SK-N-SH treated with all-trans-retinoic acid at 6 μM for 48 hours (cell line): ENCODE data around the gene KCNMA1.

ENCODE experiments used
- ATAC-seq: fragments of 200-7000 bp; cut with Tn5 transposase; 3 replicates; pipeline ENCODE4 v1.9.1; 2020; ENCODE audit warnings: mild to moderate bottlenecking, moderate library complexity
- ARNTL ChIP-seq: fragments of 450-650 bp; formaldehyde crosslinking; IDR thresholded peaks from 2 replicates; pipeline ENCODE4 v1.5.0; 2020; ENCODE audit warnings: low read depth, mild to moderate bottlenecking, moderate library complexity, borderline replicate concordance
- BACH2 ChIP-seq: fragments of 250-450 bp; sonication (Bioruptor Pico); IDR thresholded peaks from 2 replicates; pipeline ENCODE4 v1.9.0; 2021; ENCODE audit warnings: mild to moderate bottlenecking, borderline replicate concordance
- ESRRG ChIP-seq: fragments of 250-450 bp; sonication (Bioruptor Pico); IDR thresholded peaks from 2 replicates; pipeline ENCODE4 v1.6.1; 2021; ENCODE audit warnings: mild to moderate bottlenecking
- GLIS3 ChIP-seq: fragments of 250-450 bp; sonication (Bioruptor Pico); IDR thresholded peaks from 2 replicates; pipeline ENCODE4 v1.5.0; 2020; ENCODE audit warnings: mild to moderate bottlenecking, moderate library complexity
- ISL1 ChIP-seq: fragments of 250-450 bp; sonication (Bioruptor Pico); IDR thresholded peaks from 2 replicates; pipeline ENCODE4 v2.1.2; 2022; ENCODE audit warnings: mild to moderate bottlenecking, moderate library complexity
- OSR1 ChIP-seq: fragments of 250-450 bp; sonication (Bioruptor Pico); IDR thresholded peaks from 2 replicates; pipeline ENCODE4 v1.8.0; 2022; ENCODE audit warnings: moderate library complexity, mild to moderate bottlenecking, inconsistent platforms
- PPARA ChIP-seq: fragments of 250-450 bp; sonication (Bioruptor Pico); IDR thresholded peaks from 2 replicates; pipeline ENCODE4 v1.5.0; 2020; ENCODE audit warnings: mild to moderate bottlenecking, borderline replicate concordance
- RARB ChIP-seq: fragments of 250-450 bp; sonication (Bioruptor Pico); IDR thresholded peaks from 2 replicates; pipeline ENCODE4 v1.8.0; 2021; ENCODE audit warnings: mild to moderate bottlenecking, moderate library complexity
- SNAI2 ChIP-seq: fragments of 250-450 bp; sonication (Bioruptor Pico); IDR thresholded peaks from 2 replicates; pipeline ENCODE4 v1.5.0; 2020; ENCODE audit warnings: mild to moderate bottlenecking, moderate library complexity
- TCF4 ChIP-seq: fragments of 250-450 bp; sonication (Bioruptor Pico); IDR thresholded peaks from 2 replicates; pipeline ENCODE4 v1.8.0; 2021; ENCODE audit warnings: mild to moderate bottlenecking, moderate library complexity, borderline replicate concordance
- TOX ChIP-seq: fragments of 250-450 bp; sonication (Bioruptor Pico); IDR thresholded peaks from 2 replicates; pipeline ENCODE4 v1.8.0; 2021; ENCODE audit warnings: mild to moderate bottlenecking, moderate library complexity, borderline replicate concordance
- ZC3H10 ChIP-seq: fragments of 250-450 bp; sonication (Bioruptor Pico); IDR thresholded peaks from 2 replicates; pipeline ENCODE4 v1.5.1; 2021; ENCODE audit warnings: mild to moderate bottlenecking, moderate library complexity
- ZFP3 ChIP-seq: fragments of 250-450 bp; sonication (Bioruptor Pico); IDR thresholded peaks from 2 replicates; pipeline ENCODE4 v1.5.0; 2020; ENCODE audit warnings: mild to moderate bottlenecking, moderate library complexity
- ZFP30 ChIP-seq: fragments of 450-650 bp; formaldehyde crosslinking; IDR thresholded peaks from 2 replicates; pipeline ENCODE4 v1.5.0; 2022; ENCODE audit warnings: mild to moderate bottlenecking, moderate library complexity
- ZNF565 ChIP-seq: fragments of 450-650 bp; formaldehyde crosslinking; conservative IDR thresholded peaks from 2 replicates; pipeline ENCODE4 v1.5.0; 2020; ENCODE audit warnings: low read depth, mild to moderate bottlenecking, moderate library complexity
- ZNF8 ChIP-seq: fragments of 450-650 bp; formaldehyde crosslinking; IDR thresholded peaks from 2 replicates; pipeline ENCODE4 v1.5.0; 2020; ENCODE audit warnings: mild to moderate bottlenecking, moderate library complexity
- TF ChIP-seq, protein P1 (sequence below): fragments of 250-450 bp; sonication (Bioruptor Pico); IDR thresholded peaks from 2 replicates; pipeline ENCODE4 v1.5.0; 2020; ENCODE audit warnings: mild to moderate bottlenecking, moderate library complexity
- TF ChIP-seq, protein P2 (sequence below): fragments of 250-450 bp; sonication (Bioruptor Pico); IDR thresholded peaks from 2 replicates; pipeline ENCODE4 v1.5.1; 2021; ENCODE audit warnings: mild to moderate bottlenecking, moderate library complexity
- TF ChIP-seq, protein P3 (sequence below): fragments of 250-450 bp; sonication (Bioruptor Pico); IDR thresholded peaks from 2 replicates; pipeline ENCODE4 v1.8.0; 2020; ENCODE audit warnings: mild to moderate bottlenecking, moderate library complexity, borderline replicate concordance
- TF ChIP-seq, protein P4 (sequence below): fragments of 250-450 bp; sonication (Bioruptor Pico); IDR thresholded peaks from 2 replicates; pipeline ENCODE4 v1.5.1; 2020; ENCODE audit warnings: low read depth, mild to moderate bottlenecking, moderate library complexity
- TF ChIP-seq, protein P5 (sequence below): fragments of 250-450 bp; sonication (Bioruptor Pico); IDR thresholded peaks from 2 replicates; pipeline ENCODE4 v1.8.0; 2021; ENCODE audit warnings: low read depth, mild to moderate bottlenecking, moderate library complexity, borderline replicate concordance

KCNMA1 gene

DNA sequence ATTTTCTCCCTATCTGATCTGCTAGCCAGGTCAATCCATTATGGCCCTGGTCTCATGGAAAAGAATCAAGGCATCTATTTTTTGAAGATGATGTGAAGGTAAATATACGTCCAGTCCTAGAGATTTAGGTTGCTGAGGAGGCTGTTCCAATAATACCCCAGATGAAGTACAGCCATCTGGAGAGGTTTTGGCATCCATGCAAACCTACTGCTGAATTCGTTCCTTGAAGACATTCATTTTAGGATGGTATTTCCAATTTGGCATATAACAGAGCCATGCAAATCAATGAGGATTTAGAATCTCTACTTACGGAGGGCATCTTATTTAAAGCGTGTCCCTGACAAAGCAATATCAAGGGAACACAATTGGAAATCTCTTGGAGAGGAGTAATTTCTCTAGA is 465.5 kb downstream of the KCNMA1 start:
- ATAC-seq = no peak
- no peak for TF ChIP-seq ZFP30 (CRISPR knock-in tag)
- no peak for TF ChIP-seq ISL1 (CRISPR knock-in tag)
- no peak for TF ChIP-seq ZNF8 (CRISPR knock-in tag)
- TF ChIP-seq PPARA = no peak
- TF ChIP-seq ZFP3 (CRISPR knock-in tag) = no peak
- no peak for TF ChIP-seq BACH2 (CRISPR knock-in tag)
- TF ChIP-seq RARB (CRISPR knock-in tag) = no peak
- TF ChIP-seq, protein P1, sequence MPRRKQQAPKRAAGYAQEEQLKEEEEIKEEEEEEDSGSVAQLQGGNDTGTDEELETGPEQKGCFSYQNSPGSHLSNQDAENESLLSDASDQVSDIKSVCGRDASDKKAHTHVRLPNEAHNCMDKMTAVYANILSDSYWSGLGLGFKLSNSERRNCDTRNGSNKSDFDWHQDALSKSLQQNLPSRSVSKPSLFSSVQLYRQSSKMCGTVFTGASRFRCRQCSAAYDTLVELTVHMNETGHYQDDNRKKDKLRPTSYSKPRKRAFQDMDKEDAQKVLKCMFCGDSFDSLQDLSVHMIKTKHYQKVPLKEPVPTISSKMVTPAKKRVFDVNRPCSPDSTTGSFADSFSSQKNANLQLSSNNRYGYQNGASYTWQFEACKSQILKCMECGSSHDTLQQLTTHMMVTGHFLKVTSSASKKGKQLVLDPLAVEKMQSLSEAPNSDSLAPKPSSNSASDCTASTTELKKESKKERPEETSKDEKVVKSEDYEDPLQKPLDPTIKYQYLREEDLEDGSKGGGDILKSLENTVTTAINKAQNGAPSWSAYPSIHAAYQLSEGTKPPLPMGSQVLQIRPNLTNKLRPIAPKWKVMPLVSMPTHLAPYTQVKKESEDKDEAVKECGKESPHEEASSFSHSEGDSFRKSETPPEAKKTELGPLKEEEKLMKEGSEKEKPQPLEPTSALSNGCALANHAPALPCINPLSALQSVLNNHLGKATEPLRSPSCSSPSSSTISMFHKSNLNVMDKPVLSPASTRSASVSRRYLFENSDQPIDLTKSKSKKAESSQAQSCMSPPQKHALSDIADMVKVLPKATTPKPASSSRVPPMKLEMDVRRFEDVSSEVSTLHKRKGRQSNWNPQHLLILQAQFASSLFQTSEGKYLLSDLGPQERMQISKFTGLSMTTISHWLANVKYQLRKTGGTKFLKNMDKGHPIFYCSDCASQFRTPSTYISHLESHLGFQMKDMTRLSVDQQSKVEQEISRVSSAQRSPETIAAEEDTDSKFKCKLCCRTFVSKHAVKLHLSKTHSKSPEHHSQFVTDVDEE (CRISPR knock-in tag) = no peak
- TF ChIP-seq ZC3H10 (CRISPR knock-in tag) = no peak
- no peak for TF ChIP-seq ZNF565 (CRISPR knock-in tag)
- TF ChIP-seq, protein P2, sequence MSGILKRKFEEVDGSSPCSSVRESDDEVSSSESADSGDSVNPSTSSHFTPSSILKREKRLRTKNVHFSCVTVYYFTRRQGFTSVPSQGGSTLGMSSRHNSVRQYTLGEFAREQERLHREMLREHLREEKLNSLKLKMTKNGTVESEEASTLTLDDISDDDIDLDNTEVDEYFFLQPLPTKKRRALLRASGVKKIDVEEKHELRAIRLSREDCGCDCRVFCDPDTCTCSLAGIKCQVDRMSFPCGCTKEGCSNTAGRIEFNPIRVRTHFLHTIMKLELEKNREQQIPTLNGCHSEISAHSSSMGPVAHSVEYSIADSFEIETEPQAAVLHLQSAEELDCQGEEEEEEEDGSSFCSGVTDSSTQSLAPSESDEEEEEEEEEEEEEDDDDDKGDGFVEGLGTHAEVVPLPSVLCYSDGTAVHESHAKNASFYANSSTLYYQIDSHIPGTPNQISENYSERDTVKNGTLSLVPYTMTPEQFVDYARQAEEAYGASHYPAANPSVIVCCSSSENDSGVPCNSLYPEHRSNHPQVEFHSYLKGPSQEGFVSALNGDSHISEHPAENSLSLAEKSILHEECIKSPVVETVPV = no peak
- TF ChIP-seq, protein P3, sequence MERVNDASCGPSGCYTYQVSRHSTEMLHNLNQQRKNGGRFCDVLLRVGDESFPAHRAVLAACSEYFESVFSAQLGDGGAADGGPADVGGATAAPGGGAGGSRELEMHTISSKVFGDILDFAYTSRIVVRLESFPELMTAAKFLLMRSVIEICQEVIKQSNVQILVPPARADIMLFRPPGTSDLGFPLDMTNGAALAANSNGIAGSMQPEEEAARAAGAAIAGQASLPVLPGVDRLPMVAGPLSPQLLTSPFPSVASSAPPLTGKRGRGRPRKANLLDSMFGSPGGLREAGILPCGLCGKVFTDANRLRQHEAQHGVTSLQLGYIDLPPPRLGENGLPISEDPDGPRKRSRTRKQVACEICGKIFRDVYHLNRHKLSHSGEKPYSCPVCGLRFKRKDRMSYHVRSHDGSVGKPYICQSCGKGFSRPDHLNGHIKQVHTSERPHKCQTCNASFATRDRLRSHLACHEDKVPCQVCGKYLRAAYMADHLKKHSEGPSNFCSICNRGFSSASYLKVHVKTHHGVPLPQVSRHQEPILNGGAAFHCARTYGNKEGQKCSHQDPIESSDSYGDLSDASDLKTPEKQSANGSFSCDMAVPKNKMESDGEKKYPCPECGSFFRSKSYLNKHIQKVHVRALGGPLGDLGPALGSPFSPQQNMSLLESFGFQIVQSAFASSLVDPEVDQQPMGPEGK (CRISPR knock-in tag) = no peak
- TF ChIP-seq, protein P4, sequence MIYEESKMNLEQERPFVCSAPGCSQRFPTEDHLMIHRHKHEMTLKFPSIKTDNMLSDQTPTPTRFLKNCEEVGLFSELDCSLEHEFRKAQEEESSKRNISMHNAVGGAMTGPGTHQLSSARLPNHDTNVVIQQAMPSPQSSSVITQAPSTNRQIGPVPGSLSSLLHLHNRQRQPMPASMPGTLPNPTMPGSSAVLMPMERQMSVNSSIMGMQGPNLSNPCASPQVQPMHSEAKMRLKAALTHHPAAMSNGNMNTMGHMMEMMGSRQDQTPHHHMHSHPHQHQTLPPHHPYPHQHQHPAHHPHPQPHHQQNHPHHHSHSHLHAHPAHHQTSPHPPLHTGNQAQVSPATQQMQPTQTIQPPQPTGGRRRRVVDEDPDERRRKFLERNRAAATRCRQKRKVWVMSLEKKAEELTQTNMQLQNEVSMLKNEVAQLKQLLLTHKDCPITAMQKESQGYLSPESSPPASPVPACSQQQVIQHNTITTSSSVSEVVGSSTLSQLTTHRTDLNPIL (CRISPR knock-in tag) = no peak
- no peak for TF ChIP-seq TOX (CRISPR knock-in tag)
- TF ChIP-seq, all 23 proteins: peak for 0

DNA sequence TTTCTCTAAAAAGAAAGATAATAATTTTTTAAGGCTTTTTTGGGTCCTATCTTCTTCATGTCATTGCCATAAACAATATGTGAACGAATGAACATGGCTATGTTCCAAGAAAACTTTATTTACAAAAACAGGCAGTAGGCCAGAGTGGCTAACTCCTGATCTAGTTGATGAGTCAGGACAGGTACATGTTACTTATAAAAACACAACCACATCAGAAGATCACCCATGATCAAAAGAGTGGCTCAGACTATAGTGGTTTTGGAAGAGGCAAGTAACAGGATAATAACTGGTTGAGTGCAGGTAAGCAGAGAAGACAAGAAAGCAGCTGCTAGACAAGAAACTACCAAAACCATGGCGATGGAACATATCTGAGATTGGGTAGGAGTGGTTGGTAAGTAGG is 468.7 kb downstream of the KCNMA1 start:
- no peak for TF ChIP-seq ZFP30 (CRISPR knock-in tag)
- TF ChIP-seq, protein P1 (CRISPR knock-in tag) = no peak
- no peak for TF ChIP-seq ESRRG (CRISPR knock-in tag)
- TF ChIP-seq ZNF8 (CRISPR knock-in tag) = no peak
- TF ChIP-seq, protein P3 (CRISPR knock-in tag) = no peak
- TF ChIP-seq, protein P4 (CRISPR knock-in tag) = no peak
- no peak for TF ChIP-seq SNAI2 (CRISPR knock-in tag)
- no peak for TF ChIP-seq ARNTL (CRISPR knock-in tag)
- TF ChIP-seq TCF4 (CRISPR knock-in tag) = no peak
- no peak for TF ChIP-seq ZFP3 (CRISPR knock-in tag)
- TF ChIP-seq TOX (CRISPR knock-in tag) = no peak
- TF ChIP-seq GLIS3 (CRISPR knock-in tag) = no peak
- TF ChIP-seq, protein P5, sequence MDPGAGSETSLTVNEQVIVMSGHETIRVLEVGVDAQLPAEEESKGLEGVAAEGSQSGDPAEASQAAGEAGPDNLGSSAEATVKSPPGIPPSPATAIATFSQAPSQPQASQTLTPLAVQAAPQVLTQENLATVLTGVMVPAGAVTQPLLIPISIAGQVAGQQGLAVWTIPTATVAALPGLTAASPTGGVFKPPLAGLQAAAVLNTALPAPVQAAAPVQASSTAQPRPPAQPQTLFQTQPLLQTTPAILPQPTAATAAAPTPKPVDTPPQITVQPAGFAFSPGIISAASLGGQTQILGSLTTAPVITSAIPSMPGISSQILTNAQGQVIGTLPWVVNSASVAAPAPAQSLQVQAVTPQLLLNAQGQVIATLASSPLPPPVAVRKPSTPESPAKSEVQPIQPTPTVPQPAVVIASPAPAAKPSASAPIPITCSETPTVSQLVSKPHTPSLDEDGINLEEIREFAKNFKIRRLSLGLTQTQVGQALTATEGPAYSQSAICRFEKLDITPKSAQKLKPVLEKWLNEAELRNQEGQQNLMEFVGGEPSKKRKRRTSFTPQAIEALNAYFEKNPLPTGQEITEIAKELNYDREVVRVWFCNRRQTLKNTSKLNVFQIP (CRISPR knock-in tag) = no peak
- TF ChIP-seq OSR1 = no peak
- TF ChIP-seq BACH2 (CRISPR knock-in tag) = no peak
- TF ChIP-seq, protein P2 = no peak
- ATAC-seq = no peak
